ENCODE data around the gene UXS1. TPM values are rescaled to one million over a fixed set of nuclear protein-coding genes. Genes with fewer than 3 reads are reported as not detected.
"Not testable (repeated sequence)": the region's sequence is repeated elsewhere in the genome, so short reads cannot be mapped to it uniquely, and the experiment has no call there.

UXS1 gene
- 10 to 100 TPM; 18.7 to 22.0 TPM for total RNA-seq
- long read RNA-seq, donor 1, transcript UXS1-203 (15 exons, 1,839 nt) = major isoform, 5 of 13 reads
- long read RNA-seq, donor 1, partial matches to known transcripts = 4 of 13 reads
- long read RNA-seq, donor 1, other reads (novel, unspliced or antisense) = 2 of 13 reads
- long read RNA-seq, donor 2, transcript UXS1-201 (15 exons, 2,099 nt) = minor isoform, 14 of 63 reads
- long read RNA-seq, donor 2, transcript UXS1-203 (15 exons, 1,839 nt) = major isoform, 31 of 63 reads
- long read RNA-seq, donor 2, partial matches to known transcripts = 2 of 63 reads
- long read RNA-seq, donor 2, other reads (novel, unspliced or antisense) = 16 of 63 reads

GRCh38 chr2:106193977-106194778 lies at the start of gene UXS1:
Gene UXS1 (minus strand): TSS chr2:106194301. CDS start chr2:106194241, 60 bp downstream.
- intact Hi-C loops (cut with DNase I) = no loop called here

GRCh38 chr2:106239491-106239890 lies 45.4 kb upstream of the UXS1 start:
- not testable (repeated sequence) for DNase-seq (ENCODE audit: low spot score)

More at GRCh38 chr2:106193977-106194778, at the start of gene UXS1:
- DNase-seq (ENCODE audit: low spot score) = peak; percentile 99

GRCh38 chr2:106235392-106235791 lies 41.3 kb upstream of the UXS1 start:
- DNase-seq (ENCODE audit: low spot score); intact Hi-C loops (cut with DNase I): not testable (repeated sequence)

More at GRCh38 chr2:106239491-106239890, 45.4 kb upstream of the UXS1 start:
- intact Hi-C loops (cut with DNase I) = not testable (repeated sequence)

- DNase-seq (ENCODE audit: low spot score) = no peak
- intact Hi-C loops (cut with DNase I) = no loop called here
Observed at GRCh38 chr2:106233350-106233706, 39.2 kb upstream of the UXS1 start.

GRCh38 chr2:106232638-106233349 lies 38.7 kb upstream of the UXS1 start:
- intact Hi-C loops (cut with DNase I) = no loop called here
- DNase-seq (ENCODE audit: low spot score) = no peak

- DNase-seq (ENCODE audit: low spot score) = no peak
- intact Hi-C loops (cut with DNase I) = no loop called here
Observed at GRCh38 chr2:106223347-106223746, 29.2 kb upstream of the UXS1 start.

GRCh38 chr2:106222057-106222456 lies 28.0 kb upstream of the UXS1 start:
- DNase-seq (ENCODE audit: low spot score); intact Hi-C loops (cut with DNase I): not testable (repeated sequence)

- intact Hi-C loops (cut with DNase I) = no loop called here
Observed at GRCh38 chr2:106219813-106220212, 25.7 kb upstream of the UXS1 start.

GRCh38 chr2:106219157-106219556 lies 25.1 kb upstream of the UXS1 start:
- intact Hi-C loops (cut with DNase I) = not testable (repeated sequence)

More at GRCh38 chr2:106219813-106220212, 25.7 kb upstream of the UXS1 start:
- no peak for DNase-seq (ENCODE audit: low spot score)

GRCh38 chr2:106208874-106209273 lies 14.8 kb upstream of the UXS1 start:
- no peak for DNase-seq (ENCODE audit: low spot score)
- intact Hi-C loops (cut with DNase I) = no loop called here

More at GRCh38 chr2:106219157-106219556, 25.1 kb upstream of the UXS1 start:
- not testable (repeated sequence) for DNase-seq (ENCODE audit: low spot score)

- intact Hi-C loops (cut with DNase I) = no loop called here
- no peak for DNase-seq (ENCODE audit: low spot score)
Observed at GRCh38 chr2:106208399-106208798, 14.3 kb upstream of the UXS1 start.

- intact Hi-C loops (cut with DNase I) = no loop called here
- DNase-seq (ENCODE audit: low spot score) = no peak
Observed at GRCh38 chr2:106207246-106207645, 13.1 kb upstream of the UXS1 start.

GRCh38 chr2:106205488-106205887 lies 11.4 kb upstream of the UXS1 start:
- no peak for DNase-seq (ENCODE audit: low spot score)
- intact Hi-C loops (cut with DNase I) = no loop called here

GRCh38 chr2:106204551-106204950 lies 10.4 kb upstream of the UXS1 start:
- intact Hi-C loops (cut with DNase I); DNase-seq (ENCODE audit: low spot score): not testable (repeated sequence)

- DNase-seq (ENCODE audit: low spot score) = no peak
- intact Hi-C loops (cut with DNase I) = no loop called here
Observed at GRCh38 chr2:106201661-106202060, 7.6 kb upstream of the UXS1 start.

GRCh38 chr2:106197878-106198277 lies 3.8 kb upstream of the UXS1 start:
- DNase-seq (ENCODE audit: low spot score) = no peak
- intact Hi-C loops (cut with DNase I) = no loop called here

- intact Hi-C loops (cut with DNase I) = no loop called here
- no peak for DNase-seq (ENCODE audit: low spot score)
Observed at GRCh38 chr2:106195981-106196380, 1.9 kb upstream of the UXS1 start.

- DNase-seq (ENCODE audit: low spot score) = no peak
- intact Hi-C loops (cut with DNase I) = no loop called here
Observed at GRCh38 chr2:106195456-106195855, 1.4 kb upstream of the UXS1 start.

- intact Hi-C loops (cut with DNase I) = no loop called here
- DNase-seq (ENCODE audit: low spot score) = peak; percentile 82
Observed at GRCh38 chr2:106193690-106193976, 468 bp downstream of the UXS1 start.
